Esophagus muscularis mucosa (tissue), 4 donors: Measurements from ENCODE around the gene PEX7. TPM values are rescaled to one million over a fixed set of nuclear protein-coding genes. Genes with fewer than 3 reads are reported as not detected.

ENCODE experiments used
- DNase-seq: peaks from one replicate; pipeline ENCODE4 v3.0.0-alpha.2; 2017; ENCODE audit errors: extremely low spot score
- H3K27ac ChIP-seq, 4 donors: fragments of 200-600 bp; sonication (generic); replicated peaks in 1 of 4; 1 replicate in 3 of 4; 2 replicates in 1 of 4; pipeline ENCODE4 v1.5.1; 2016 to 2019; ENCODE audit warnings: mild to moderate bottlenecking in 1 of 4
- H3K27me3 ChIP-seq, 4 donors: fragments of 200-600 bp; sonication (generic); one replicate each; pipeline versions ENCODE4 v1.5.1 to v1.6.0; 2016 to 2019
- H3K36me3 ChIP-seq, 4 donors: fragments of 200-600 bp; sonication (generic); one replicate each; pipeline ENCODE4 v1.5.1; 2016 to 2019
- H3K4me1 ChIP-seq, 4 donors: fragments of 200-600 bp; sonication (generic); one replicate each; pipeline ENCODE4 v1.5.1; 2016 to 2019
- H3K4me3 ChIP-seq, 4 donors: fragments of 200-600 bp; sonication (generic); 1 replicate in 2 of 4; 2 replicates in 2 of 4; pipeline ENCODE4 v1.5.1; 2016 to 2019; ENCODE audit warnings: mild to moderate bottlenecking in 4 of 4, moderate library complexity in 1 of 4
- H3K9me3 ChIP-seq, 4 donors: fragments of 200-600 bp; sonication (generic); 1 replicate in 3 of 4; 2 replicates in 1 of 4; pipeline ENCODE4 v1.5.1; 2016 to 2019
- EP300 ChIP-seq: sonication (generic); formaldehyde crosslinking; IDR thresholded peaks from one replicate; pipeline ENCODE4 v1.6.1; 2017; ENCODE audit warnings: antibody characterized with exemption
- POLR2A ChIP-seq: fragments of 450-650 bp; IDR thresholded peaks from one replicate; pipeline ENCODE4 v1.6.1; 2017; ENCODE audit warnings: antibody characterized with exemption, moderate library complexity, mild to moderate bottlenecking, low read depth
- POLR2AphosphoS5 ChIP-seq, 2 donors: sonication (generic); formaldehyde crosslinking; IDR thresholded peaks; one replicate each; pipeline ENCODE4 v1.6.1; 2017; ENCODE audit warnings: antibody characterized with exemption in 2 of 2
- WGBS: methylation state at CpG from one replicate; pipeline ENCODE4 v1.1.5; 2018; 5-methylcytosine and 5-hydroxymethylcytosine counted together
- intact Hi-C: fragments of 100-400 bp; cut with DNase I; formaldehyde crosslinking; loops from one replicate; pipeline ENCODE4 v1.15.1; 2023
- total RNA-seq, 4 donors: library from RNA; depleted of rRNA; stranded (reverse); fragments of >200 nt; gene quantifications; one replicate each; pipeline versions ENCODE4 v1.1.0 to v1.2.1, GENCODE V29; 2016
- TF ChIP-seq, protein P1 (sequence below), 3 experiments: fragments of 200-600 bp in 2 of 3; fragments of 450-650 bp in 1 of 3; sonication (generic) in 2 of 3; IDR thresholded peaks; one replicate each; pipeline ENCODE4 v1.5.1; 2017 to 2019; ENCODE audit warnings: antibody characterized with exemption in 3 of 3, mild to moderate bottlenecking in 2 of 3, moderate library complexity in 1 of 3

The PEX7 gene
- total RNA-seq, 4 donors from 2014 or later, result 4.1 to 9.5 (median 5.6) TPM

DNA sequence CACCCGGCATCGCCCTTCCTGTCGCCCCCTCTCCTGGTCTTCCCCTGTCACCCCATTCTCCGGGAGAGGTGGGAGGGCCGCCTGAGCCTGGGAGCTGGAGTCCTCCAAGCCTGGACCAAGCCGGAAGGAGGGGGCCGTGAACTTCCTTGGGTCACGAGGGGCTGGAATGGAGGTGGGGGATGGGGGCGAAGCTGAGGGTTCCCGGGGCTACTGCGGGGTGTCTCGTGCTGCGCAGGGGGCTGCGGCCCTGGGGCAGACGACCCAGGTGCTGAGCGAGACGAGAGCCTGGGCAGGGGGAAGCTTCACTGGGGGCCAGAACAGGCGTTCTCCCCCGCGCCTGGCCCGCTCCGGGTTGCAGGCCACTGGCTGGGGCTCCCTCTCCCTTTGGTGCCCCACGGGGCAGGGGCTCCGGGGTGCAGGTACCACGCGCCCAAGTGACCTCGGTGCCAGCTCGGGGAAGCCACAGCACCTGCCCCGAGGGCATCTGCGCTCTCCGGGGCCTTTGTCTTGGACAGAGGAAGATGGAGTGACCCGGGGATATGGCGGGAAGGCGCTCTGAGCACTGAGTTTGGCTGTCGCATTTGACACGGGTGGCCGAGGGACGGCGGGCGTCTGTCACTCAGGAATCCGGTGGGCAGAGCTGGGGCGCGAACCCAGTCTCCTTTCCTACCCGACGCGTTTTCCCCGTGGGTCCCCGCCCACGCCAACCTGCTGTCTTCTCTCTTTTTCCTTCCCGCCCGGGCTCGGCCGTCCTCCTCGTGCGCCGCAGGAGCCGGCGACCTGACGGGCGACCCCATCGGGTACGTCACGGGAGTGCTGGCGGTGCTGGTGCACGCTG, 100.9 kb downstream of the PEX7 start:
- Histone ChIP-seq H3K4me3 (peak overlapping the region in 3 of 4 donors; percentile 57 to 65 (median 59)), H3K27me3 (peaks cover 0 to 63% (median 37%) of the 10 kb centered on the region in 4 donors), H3K4me1 (peaks cover 31 to 38% (median 37%) of the 10 kb centered on the region in 4 donors), H3K9me3 (no peaks in the 10 kb centered on the region), H3K36me3 (no peaks in the 10 kb centered on the region), H3K27ac (no peak overlapping the region)
- TF ChIP-seq EP300, result no peak
- TF ChIP-seq, protein P1, sequence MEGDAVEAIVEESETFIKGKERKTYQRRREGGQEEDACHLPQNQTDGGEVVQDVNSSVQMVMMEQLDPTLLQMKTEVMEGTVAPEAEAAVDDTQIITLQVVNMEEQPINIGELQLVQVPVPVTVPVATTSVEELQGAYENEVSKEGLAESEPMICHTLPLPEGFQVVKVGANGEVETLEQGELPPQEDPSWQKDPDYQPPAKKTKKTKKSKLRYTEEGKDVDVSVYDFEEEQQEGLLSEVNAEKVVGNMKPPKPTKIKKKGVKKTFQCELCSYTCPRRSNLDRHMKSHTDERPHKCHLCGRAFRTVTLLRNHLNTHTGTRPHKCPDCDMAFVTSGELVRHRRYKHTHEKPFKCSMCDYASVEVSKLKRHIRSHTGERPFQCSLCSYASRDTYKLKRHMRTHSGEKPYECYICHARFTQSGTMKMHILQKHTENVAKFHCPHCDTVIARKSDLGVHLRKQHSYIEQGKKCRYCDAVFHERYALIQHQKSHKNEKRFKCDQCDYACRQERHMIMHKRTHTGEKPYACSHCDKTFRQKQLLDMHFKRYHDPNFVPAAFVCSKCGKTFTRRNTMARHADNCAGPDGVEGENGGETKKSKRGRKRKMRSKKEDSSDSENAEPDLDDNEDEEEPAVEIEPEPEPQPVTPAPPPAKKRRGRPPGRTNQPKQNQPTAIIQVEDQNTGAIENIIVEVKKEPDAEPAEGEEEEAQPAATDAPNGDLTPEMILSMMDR (IDR thresholded peaks at IDR 0.05), result no peak
- TF ChIP-seq POLR2AphosphoS5 (IDR thresholded peaks at IDR 0.05), result no peak
- TF ChIP-seq POLR2A, result no peak
- WGBS, result 28% methylated on average over 47 of the region's 65 CpGs
- no peak for DNase-seq
- intact Hi-C loops, result no loop called here

DNA sequence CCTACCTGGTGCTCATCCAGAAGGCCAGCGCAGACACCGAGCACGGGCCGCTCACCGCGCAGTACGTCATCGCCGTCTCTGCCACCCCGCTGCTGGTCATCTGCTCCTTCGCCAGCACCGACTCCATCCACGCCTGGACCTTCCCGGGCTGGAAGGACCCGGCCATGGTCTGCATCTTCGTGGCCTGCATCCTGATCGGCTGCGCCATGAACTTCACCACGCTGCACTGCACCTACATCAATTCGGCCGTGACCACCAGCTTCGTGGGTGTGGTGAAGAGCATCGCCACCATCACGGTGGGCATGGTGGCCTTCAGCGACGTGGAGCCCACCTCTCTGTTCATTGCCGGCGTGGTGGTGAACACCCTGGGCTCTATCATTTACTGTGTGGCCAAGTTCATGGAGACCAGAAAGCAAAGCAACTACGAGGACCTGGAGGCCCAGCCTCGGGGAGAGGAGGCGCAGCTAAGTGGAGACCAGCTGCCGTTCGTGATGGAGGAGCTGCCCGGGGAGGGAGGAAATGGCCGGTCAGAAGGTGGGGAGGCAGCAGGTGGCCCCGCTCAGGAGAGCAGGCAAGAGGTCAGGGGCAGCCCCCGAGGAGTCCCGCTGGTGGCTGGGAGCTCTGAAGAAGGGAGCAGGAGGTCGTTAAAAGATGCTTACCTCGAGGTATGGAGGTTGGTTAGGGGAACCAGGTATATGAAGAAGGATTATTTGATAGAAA, 101.7 kb downstream of the PEX7 start:
- TF ChIP-seq POLR2AphosphoS5 (IDR thresholded peaks at IDR 0.05) (no peak), EP300 (no peak), POLR2A (no peak)
- TF ChIP-seq, protein P1 (IDR thresholded peaks at IDR 0.05), result no peak
- intact Hi-C loops, result no loop called here
- Histone ChIP-seq H3K27ac (no peak overlapping the region), H3K4me1 (peaks cover 31 to 38% (median 37%) of the 10 kb centered on the region in 4 donors), H3K27me3 (peaks cover 0 to 55% (median 37%) of the 10 kb centered on the region in 4 donors), H3K36me3 (no peaks in the 10 kb centered on the region), H3K9me3 (no peaks in the 10 kb centered on the region), H3K4me3 (no peak overlapping the region)
- WGBS, result 77% methylated on average over 37 of the region's 40 CpGs
- no peak for DNase-seq

DNA sequence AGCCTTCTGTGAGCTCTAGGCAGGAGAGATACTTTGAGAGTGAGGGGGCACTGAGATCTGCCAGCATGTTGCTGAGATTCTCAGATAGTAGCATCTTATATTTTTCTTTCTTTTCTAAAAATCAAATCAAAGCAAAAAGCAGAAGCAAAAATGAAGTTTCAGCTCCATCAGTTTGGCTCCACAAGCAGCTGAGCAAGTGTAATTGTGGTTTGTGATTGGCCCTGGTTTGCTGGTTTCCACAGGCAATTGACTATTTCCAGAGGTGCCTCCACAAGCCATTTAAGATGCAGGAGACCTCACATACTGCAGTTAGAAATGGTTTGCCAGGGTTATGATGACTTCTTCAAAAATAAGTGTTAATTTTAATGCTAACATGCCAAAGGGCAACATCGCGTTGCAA, 104.0 kb downstream of the PEX7 start:
- no peak overlapping the region for H3K27ac ChIP-seq
- 95% methylated on average over 2 of the region's 2 CpGs for WGBS
- H3K36me3 ChIP-seq, result no peaks in the 10 kb centered on the region
- TF ChIP-seq EP300 (no peak), POLR2A (no peak), POLR2AphosphoS5 (IDR thresholded peaks at IDR 0.05) (no peak)
- TF ChIP-seq, protein P1 (IDR thresholded peaks at IDR 0.05), result no peak
- peak; percentile 75 for DNase-seq
- H3K9me3 ChIP-seq, result no peaks in the 10 kb centered on the region
- H3K4me3 ChIP-seq, result no peak overlapping the region
- H3K27me3 ChIP-seq, result peaks cover 0 to 33% (median 22%) of the 10 kb centered on the region in 4 donors
- intact Hi-C loops, result no loop called here
- peaks cover 20 to 26% (median 25%) of the 10 kb centered on the region in 4 donors for H3K4me1 ChIP-seq

DNA sequence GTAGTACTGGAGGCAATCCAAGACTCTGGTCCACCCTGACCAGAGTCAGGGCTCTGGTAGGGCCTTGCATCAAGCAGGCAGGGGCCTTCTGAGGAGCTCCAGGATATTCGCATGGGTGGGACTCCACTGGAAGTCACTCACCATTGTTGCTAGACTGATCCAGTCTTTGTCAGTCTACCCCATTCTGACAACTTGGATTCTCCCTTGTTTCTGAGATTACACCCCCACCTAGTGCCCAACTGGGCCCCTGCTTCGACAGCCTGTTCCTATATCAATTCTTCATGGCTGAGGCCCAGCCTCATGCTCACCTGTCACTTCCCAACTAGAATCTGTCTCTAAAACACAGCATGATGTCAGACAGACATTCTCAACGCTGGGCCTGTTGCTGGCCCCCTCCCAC, 104.9 kb downstream of the PEX7 start:
- peak; percentile 89 for DNase-seq
- TF ChIP-seq POLR2A, result no peak
- TF ChIP-seq, protein P1 (IDR thresholded peaks at IDR 0.05), result peak in 1 of 3 experiments; percentile 18
- no peak for TF ChIP-seq POLR2AphosphoS5 (IDR thresholded peaks at IDR 0.05)
- H3K27me3 ChIP-seq, result peaks cover 0 to 23% (median 13%) of the 10 kb centered on the region in 4 donors
- 84% methylated on average over 3 of the region's 3 CpGs for WGBS
- no peaks in the 10 kb centered on the region for H3K9me3 ChIP-seq
- intact Hi-C loops, result no loop called here
- no peak overlapping the region for H3K27ac ChIP-seq
- peaks cover 12 to 17% (median 16%) of the 10 kb centered on the region in 4 donors for H3K4me1 ChIP-seq
- no peak overlapping the region for H3K4me3 ChIP-seq
- H3K36me3 ChIP-seq, result no peaks in the 10 kb centered on the region
